CD4-positive, alpha-beta T cell treated with Interleukin-1 beta for 1 hour (primary cell): ENCODE results near the gene HS3ST5.

ENCODE experiments used
- DNase-seq, 2 donors: peaks; one replicate each; pipeline ENCODE4 v3.0.0-alpha.2; 2020 to 2022

HS3ST5 gene, protein sequence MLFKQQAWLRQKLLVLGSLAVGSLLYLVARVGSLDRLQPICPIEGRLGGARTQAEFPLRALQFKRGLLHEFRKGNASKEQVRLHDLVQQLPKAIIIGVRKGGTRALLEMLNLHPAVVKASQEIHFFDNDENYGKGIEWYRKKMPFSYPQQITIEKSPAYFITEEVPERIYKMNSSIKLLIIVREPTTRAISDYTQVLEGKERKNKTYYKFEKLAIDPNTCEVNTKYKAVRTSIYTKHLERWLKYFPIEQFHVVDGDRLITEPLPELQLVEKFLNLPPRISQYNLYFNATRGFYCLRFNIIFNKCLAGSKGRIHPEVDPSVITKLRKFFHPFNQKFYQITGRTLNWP

DNA sequence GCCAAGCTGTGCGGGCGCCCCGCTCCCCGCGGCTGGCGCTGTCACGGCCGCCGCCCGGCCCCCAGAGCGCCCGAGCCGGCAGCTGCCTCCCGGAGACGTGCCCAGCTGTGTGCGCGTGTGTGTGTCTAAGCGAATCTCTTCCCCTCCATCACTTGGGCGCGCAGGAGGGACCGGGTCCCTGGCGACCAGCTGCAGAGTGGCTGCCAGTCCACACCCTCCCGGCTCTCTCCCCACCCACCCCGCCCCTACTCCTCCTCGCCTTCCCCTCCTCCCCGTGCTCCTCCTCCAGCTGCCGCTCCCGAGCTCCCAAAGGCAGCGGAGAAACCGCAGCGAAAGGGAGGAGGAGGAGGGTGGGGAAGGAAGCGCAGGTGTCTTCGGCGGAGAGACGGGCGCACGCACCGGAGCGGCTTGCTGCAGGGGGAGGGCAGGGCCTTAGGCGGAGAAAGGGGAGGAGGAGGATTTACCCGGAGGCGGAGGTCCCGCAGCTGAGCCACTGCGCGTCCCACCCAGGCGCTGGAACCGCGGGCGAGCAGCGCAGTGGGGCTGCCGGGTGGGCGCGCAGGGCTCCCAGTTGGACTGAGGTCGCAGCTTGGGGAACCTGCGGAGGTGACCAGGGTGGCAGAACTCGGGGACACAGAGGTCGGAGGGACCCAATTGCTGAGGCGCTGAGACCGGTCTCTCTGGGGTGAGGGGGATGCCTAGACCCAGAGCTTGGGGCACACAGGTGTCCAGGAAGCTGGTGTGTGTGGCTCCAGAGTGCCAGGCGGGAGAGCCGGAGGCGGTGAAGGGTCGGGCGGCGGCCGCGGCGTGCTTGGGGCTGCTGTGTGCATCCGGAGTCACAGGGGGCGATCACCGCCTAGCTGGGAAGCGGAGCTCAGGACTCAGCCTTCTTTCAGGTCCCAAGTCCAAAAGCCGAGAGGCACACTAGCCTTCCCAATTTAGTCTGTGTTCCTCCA is at the start of gene HS3ST5:
TSS of gene HS3ST5 (minus strand) at position 198 of the 956 bp plus-strand sequence. CDS start 280,178 bp downstream, outside the sequence.
- no peak for DNase-seq

GRCh38 chr6:114390176-114390575 is 47.4 kb upstream of the HS3ST5 start:
- no peak for DNase-seq

GRCh38 chr6:114389111-114389510 is 46.3 kb upstream of the HS3ST5 start:
- DNase-seq, result no peak

GRCh38 chr6:114382406-114382805 is 39.6 kb upstream of the HS3ST5 start:
- DNase-seq, result no peak

DNA sequence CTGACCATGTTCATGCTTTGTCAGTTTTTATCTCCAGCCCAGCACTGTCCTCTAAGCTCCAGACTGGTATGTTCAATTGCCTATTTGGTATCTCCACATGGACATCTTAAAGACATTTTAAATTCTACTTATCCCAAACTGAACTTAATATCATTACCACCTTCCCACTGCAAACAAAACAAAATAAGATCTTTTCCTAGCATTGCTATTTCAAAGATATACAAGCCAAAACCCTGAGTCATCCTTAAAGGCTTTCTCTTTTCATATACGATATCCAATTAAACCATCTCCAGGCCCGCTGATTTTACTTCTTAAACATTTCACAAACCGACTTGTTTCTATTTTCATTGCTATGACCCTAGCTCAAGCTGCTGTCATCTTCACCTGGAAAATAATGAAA is 35.1 kb upstream of the HS3ST5 start:
- DNase-seq, result no peak

- no peak for DNase-seq
These were observed 33.9 kb upstream of the HS3ST5 start for GRCh38 chr6:114376611-114377175.

- DNase-seq, result no peak
These were observed 32.8 kb upstream of the HS3ST5 start for GRCh38 chr6:114375541-114376192.

GRCh38 chr6:114367315-114367961 is 24.6 kb upstream of the HS3ST5 start:
- DNase-seq, result no peak

DNA sequence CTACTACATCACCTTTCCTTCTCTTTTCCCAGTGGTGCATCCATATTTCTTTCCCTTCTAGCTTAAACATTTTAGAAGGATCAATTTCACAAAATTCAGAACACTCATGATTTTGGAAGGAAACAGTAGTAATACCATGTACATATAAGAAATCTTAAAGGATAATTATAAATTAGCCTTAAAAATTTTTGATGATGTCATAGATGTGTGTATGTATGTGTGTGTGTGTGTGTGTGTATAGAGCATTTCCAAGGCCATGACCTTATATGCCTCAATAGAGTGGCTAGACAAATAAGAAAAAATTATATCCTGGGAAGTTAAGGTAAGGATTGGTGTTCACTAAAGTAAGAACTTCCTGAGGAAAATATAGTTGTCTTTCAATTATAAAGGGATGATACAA is 24.1 kb upstream of the HS3ST5 start:
- no peak for DNase-seq

- DNase-seq, result no peak
These were observed 21.5 kb upstream of the HS3ST5 start for GRCh38 chr6:114364301-114364700.

GRCh38 chr6:114362957-114363356 is 20.1 kb upstream of the HS3ST5 start:
- DNase-seq, result no peak

- no peak for DNase-seq
These were observed 19.6 kb upstream of the HS3ST5 start for GRCh38 chr6:114362396-114362795.

DNA sequence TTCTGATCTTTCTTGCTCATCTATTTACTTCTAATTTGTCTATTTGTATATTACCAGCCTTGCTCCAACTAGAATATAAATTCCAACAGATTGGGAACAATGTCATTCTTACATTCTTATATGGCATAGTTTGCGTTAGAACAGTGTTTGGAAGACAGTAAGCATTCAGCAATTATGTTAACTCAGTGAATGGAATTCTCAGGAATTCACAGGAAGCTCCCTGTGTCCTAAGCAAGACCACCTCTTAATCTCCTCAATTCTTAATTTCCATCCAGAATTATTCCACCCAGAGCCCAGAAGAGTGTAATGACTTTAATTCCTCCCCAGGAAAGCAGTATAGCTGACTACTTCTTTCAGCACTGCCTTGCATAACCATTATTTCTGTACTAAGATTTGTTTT is 18.2 kb upstream of the HS3ST5 start:
- DNase-seq, result no peak

- DNase-seq, result no peak
These were observed 12.5 kb upstream of the HS3ST5 start for GRCh38 chr6:114355300-114355699.

DNA sequence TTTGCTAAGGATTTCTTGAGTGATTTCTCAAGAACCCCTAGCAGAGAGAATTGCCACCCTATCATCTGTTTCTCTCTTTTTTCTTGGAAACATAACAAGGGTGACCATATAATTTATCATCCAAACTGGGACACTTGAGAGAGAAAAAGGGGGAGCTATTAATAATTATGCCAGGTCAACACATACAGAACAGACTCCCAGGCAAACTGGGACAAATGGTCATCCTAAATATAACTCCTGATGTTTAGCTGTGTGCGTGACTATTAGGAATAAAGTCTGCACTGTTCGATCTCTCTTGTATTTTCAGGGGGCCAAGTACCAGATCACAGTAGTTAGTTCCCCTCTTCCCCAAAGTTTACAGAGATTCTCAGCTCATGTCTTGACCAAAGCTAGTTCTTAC is 11.7 kb upstream of the HS3ST5 start:
- DNase-seq, result no peak

GRCh38 chr6:114346451-114346850 is 3.6 kb upstream of the HS3ST5 start:
- DNase-seq, result no peak

- no peak for DNase-seq
These were observed 2.1 kb upstream of the HS3ST5 start for GRCh38 chr6:114344971-114345275.

DNA sequence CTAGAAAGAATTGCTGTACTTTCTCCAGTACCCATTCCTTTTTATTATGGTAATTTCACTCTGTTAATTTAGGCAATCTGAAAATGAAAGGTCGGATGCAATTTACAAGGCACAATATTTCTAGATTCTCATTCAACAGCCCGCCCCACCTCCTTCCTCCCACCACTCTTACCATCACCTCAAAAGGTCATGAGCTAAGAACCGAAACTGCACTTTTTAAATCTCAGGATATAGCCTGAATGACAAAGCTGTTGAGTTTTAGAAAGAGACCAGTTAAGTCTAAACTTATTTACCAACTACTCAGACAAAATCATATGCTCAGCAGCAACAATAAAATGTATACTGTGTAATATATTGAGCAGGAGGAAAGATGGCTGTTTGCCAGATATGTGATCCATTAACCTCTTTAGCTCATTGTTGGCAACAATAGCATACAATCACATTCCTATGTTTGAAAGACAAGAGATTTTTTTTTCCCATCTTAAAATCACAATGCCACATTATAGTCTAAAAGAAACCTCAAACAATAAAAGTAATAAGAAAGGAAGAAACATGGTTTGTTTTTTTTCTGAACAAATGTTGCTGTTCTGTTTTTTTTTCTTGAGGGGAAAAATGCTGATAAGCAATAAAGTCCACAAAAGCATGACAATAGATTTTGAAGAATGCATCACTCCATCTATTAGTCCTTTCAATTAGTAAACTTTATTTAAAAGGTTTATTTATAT is 1.6 kb upstream of the HS3ST5 start:
- no peak for DNase-seq

- no peak for DNase-seq
These were observed 940 bp upstream of the HS3ST5 start for GRCh38 chr6:114343782-114344144.

DNA sequence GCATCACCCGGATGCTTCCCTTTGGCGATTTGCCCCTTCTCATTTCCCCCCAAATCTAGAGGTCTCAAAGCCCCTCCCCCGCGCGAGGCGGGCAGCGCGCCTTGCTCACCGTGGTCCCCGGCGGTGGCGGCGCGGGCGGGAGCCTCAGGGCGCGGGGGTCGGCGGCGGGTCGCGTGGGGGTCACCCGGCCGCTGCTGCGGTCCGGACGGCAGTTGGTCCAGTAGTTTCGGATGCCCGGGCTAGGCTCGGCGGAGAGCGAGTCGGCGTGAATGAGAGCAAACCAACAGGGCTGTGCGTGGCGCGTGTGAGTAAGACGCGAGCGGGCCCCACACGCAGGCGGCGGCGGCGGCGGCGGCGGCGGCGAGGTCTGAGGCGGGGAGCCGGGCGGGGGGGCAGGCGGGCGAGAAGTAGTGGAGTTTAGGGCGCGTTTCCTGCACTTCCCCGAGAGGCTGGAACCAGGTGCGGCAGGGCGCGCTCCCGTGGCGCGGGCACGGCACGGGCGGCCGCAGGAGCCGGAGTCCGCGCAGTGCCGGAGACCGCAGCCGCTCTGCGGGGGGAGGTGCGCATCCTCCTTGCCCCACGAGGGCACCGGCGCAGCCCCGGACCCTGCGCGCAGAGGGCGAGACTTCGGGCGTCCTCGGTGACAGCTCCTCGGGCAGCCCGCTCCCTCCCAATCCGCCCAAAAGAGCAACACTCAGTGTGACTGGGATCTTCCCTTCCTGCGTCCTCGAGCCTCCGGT is 567 bp downstream of the HS3ST5 start:
- DNase-seq, result no peak

- DNase-seq, result no peak
These were observed 3.1 kb downstream of the HS3ST5 start for GRCh38 chr6:114339706-114340105.
